H1 (cell line): ENCODE measurements around the gene TTC22.

Source experiments
- CTCF ChIP-seq, 3 experiments: IDR thresholded peaks; 1 replicate in 2 of 3; 2 replicates in 1 of 3; pipeline versions ENCODE4 v1.5.1 to v1.6.1; 2011; ENCODE audit warnings: low read length in 3 of 3, mild to moderate bottlenecking in 3 of 3, inconsistent platforms in 2 of 3, low read depth in 1 of 3, moderate library complexity in 1 of 3; ENCODE audit not compliant: insufficient read depth in 1 of 3; ENCODE audit errors: control extremely low read depth in 1 of 3
- EP300 ChIP-seq, 2 experiments: IDR thresholded peaks; 1 replicate in 1 of 2; 2 replicates in 1 of 2; pipeline ENCODE4 v1.6.1; 2011 to 2012; ENCODE audit warnings: low read depth in 2 of 2, low read length in 2 of 2, mild to moderate bottlenecking in 2 of 2, borderline replicate concordance in 1 of 2, inconsistent platforms in 1 of 2, moderate library complexity in 1 of 2

- TF ChIP-seq CTCF (IDR thresholded peaks at IDR 0.05; ENCODE audit: control extremely low read depth in 1 of 3, insufficient read depth in 1 of 3, low read depth in 1 of 3, low read length in 3 of 3) (no peak), EP300 (IDR thresholded peaks at IDR 0.05; ENCODE audit: borderline replicate concordance in 1 of 2, low read depth in 2 of 2, low read length in 2 of 2) (no peak)
Measured at GRCh38 chr1:54812801-54813484, 11.8 kb upstream of the TTC22 start.
